PC-9 (cell line): ENCODE results near the gene GOLGA6L10.

ENCODE experiments used
- CTCF ChIP-seq: fragments of 200-600 bp; sonication (generic); conservative IDR thresholded peaks from 2 replicates; pipeline ENCODE4 v1.6.1; 2017; ENCODE audit warnings: mixed run types, antibody characterized with exemption, mild to moderate bottlenecking, moderate library complexity
- EZH2 ChIP-seq: fragments of 200-600 bp; sonication (generic); IDR thresholded peaks from 2 replicates; pipeline ENCODE4 v1.8.0; 2017; ENCODE audit warnings: antibody characterized with exemption, low read depth

GRCh38 chr15:82314769-82315518 lies 34.3 kb downstream of the GOLGA6L10 start:
- TF ChIP-seq CTCF (no peak), EZH2 (no peak)
